ENCODE results near the gene OTX2.

DNA sequence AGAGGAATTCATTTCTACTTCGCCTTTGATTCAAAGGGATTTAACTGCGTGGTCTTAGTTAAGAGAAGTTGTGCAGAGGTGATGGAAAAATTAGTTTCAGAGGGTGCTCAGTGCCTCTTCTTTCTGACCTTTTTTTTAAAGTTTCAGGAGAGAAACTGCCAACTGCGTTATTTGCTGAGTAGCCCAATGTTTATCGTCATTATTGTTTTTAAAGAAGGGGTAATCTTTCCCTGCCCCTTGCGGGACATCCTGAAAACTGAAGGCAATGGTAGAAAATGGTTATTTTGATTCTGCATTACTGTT lies 11.0 kb downstream of the OTX2 start:
- TF ChIP-seq ZNF274 (IDR thresholded peaks at IDR 0.05; ENCODE audit: low read depth, low read length): no peak
- no peak for TF ChIP-seq SUZ12 (IDR thresholded peaks at IDR 0.05; ENCODE audit: extremely low read depth, insufficient read depth, insufficient read length)
- no peak for TF ChIP-seq YY1 (IDR thresholded peaks at IDR 0.05; ENCODE audit: insufficient read depth, insufficient read length)
